ENCODE results near the gene DCUN1D2.

- no peak for TF ChIP-seq CTCF (conservative IDR thresholded peaks at IDR 0.05)
- TF ChIP-seq ZFX (IDR thresholded peaks at IDR 0.05) = no peak
These were observed 25.2 kb downstream of the DCUN1D2 start for GRCh38 chr13:113465300-113465699.
